ENCODE results near the gene IFNGR2.
"Not testable (repeated sequence)": the region's sequence is repeated elsewhere in the genome, so short reads cannot be mapped to it uniquely, and the experiment has no call there.

Gene IFNGR2

GRCh38 chr21:33377221-33377920 lies 25.8 kb upstream of the IFNGR2 start:
- DNase-seq (ENCODE audit: low spot score), result no peak

GRCh38 chr21:33378081-33378480 lies 25.1 kb upstream of the IFNGR2 start:
- DNase-seq (ENCODE audit: low spot score), result no peak

DNA sequence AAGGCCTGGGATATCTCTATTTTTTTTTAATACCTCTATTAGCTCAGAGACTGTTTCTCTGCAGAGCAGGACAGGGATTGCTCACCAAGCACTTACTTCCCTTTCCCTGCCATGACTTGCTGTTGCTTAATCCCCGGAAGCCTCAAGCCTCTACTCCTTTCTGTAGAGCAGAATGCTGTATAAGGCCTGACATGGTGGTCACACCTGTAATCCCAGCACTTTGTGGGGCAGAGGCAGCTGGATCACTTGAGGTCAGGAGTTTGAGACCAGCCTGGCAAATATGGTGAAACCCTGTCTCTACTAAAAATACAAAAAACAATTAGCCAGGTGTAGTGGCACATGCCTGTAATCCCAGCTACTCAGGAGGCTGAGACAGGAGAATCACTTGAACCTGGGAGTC lies 23.3 kb upstream of the IFNGR2 start:
- not testable (repeated sequence) for DNase-seq (ENCODE audit: low spot score)

DNA sequence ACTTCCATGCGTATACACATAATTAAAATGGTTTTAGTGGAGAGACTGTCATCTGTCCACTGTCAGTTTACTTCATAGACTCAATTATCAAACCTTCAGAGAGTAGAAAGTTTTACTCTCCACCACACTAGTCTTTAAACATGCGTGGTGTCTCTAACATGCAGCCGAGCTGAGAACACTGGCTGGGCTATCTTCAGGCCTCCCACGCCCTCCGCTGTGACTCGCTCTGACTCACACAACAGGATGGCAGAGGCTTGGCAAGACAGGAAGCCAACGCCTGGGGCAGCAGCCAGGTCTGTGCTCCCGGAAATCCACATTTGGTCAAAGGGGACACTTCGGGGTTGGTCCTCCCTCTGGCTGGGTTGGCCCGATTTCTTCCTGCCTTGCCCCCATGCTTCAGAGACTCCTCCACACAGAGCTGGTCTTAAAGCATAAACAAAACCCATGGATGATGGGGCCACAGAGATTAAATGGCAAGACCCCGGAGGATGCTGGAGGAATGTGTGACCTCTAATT lies 22.7 kb upstream of the IFNGR2 start:
- peak; percentile 48 for DNase-seq (ENCODE audit: low spot score)

DNA sequence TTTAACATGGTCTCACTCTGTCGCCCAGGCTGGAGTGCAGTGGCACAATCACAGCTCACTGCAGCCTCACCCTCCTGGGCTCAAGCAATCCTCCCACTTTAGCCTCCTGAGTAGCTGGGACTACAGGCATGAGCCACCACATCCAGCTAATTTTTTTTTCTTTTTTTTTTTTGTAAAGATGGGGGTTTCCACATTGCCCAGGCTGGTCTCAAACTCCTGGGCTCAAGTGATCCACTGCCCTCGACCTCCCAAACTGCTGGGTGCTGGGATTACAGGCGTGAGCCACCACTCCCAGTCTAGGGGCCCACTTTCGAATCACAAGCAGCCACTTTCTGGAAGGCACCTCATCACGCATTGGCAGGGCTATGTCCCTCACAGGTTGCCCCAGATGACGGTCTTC lies 21.8 kb upstream of the IFNGR2 start:
- not testable (repeated sequence) for DNase-seq (ENCODE audit: low spot score)

DNA sequence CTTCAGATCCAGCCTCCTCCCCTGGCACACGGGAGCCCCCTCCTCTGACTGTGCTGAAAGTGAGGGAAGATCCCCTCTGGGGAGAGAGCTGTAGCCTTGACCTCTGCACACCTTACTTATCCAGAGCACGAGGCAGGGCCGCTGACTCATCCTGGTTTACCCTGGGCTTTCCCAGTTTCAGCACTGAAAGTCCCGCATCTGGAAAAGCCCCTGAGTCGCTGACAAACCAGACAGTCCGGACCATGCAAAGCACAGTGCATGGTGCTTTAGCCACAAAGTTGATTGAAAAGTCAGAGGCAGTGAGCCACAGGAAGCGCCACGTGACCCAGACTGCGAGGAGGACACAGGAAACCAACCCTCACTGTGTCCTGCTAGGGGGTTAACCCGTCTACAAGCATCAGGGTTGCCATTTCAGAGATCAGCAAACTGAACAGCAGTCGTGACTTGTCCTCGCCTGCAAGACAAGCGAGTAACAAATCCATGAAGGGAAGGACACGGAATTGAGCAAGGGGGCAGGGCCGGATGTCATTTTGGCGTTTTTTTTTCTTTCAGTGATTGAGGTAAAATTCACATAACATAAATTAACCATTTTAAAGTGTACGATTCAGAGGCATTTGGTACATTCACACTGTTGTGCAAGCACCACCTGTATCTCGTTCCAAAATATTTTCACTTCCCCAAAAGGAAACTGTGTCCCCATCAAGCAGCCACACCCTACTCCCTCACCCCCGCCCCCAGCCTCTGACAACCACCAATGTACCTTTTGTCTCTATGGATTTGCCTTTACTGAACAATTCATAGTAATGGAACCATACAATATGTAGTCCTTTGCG lies 19.9 kb upstream of the IFNGR2 start:
- peak; percentile 57 for DNase-seq (ENCODE audit: low spot score)

- DNase-seq (ENCODE audit: low spot score), result no peak
These were observed 18.3 kb upstream of the IFNGR2 start for GRCh38 chr21:33384841-33385331.

GRCh38 chr21:33386222-33386784 lies 16.9 kb upstream of the IFNGR2 start:
- no peak for DNase-seq (ENCODE audit: low spot score)

DNA sequence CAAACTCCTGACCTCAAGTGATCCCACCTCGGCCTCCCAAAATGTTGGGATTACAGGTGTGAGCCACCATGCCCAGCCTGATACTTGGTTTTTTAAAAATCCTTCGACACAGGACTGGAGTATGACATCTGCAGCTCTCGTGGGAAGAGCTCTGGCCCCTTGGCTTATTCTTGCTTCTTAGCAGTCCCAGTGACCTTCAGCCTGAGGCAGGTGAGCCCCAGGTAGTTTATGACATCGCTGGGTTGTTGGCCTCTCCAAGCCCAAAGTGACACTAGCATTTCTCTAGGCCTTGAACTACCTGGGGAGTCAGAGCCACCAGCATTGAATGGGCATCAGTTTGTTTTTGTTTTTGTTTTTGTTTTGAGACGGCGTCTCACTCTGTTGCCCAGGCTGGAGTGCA lies 15.9 kb upstream of the IFNGR2 start:
- DNase-seq (ENCODE audit: low spot score), result no peak

GRCh38 chr21:33388188-33388587 lies 15.0 kb upstream of the IFNGR2 start:
- peak; percentile 30 for DNase-seq (ENCODE audit: low spot score)

GRCh38 chr21:33390479-33390878 lies 12.7 kb upstream of the IFNGR2 start:
- DNase-seq (ENCODE audit: low spot score), result no peak

DNA sequence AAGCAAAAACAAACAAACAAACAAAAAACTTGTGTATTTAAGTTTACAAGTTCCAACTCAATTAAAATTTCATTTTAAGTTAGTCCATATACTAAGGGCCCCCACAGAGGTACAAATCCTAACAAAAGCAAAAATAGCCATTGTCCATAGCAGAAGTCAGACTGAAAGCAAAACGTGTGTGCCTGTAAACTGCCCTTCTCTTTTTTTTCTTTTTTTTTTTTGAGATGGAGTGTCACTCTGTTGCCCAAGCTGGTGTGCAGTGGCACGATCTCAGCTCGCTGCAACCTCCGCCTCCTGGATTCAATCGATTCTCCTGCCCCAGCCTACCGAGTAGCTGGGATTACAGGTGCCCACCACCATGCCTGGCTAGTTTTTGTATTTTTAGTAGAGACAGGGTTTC lies 11.6 kb upstream of the IFNGR2 start:
- no peak for DNase-seq (ENCODE audit: low spot score)

GRCh38 chr21:33392284-33392985 lies 10.8 kb upstream of the IFNGR2 start:
- DNase-seq (ENCODE audit: low spot score), result no peak

GRCh38 chr21:33393348-33393747 lies 9.9 kb upstream of the IFNGR2 start:
- DNase-seq (ENCODE audit: low spot score), result no peak

DNA sequence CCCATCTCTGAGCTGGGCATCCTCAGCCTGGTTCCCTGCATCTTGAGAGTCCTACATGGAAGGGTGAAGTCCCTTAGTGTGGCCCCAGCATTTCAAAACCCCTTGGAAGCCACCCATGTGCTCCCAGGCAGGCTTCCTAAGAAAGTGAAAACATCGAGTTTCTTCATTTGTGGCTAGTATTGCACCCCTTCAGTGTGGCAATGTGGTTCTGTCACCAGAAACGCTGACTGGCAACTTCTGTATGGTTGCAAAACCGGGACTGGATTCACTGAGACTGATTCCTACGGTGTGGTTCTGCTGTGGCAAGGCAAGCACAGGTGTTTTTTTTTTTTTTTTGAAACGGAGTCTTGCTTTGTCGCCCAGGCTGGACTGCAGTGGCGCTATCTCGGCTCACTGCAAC lies 9.0 kb upstream of the IFNGR2 start:
- DNase-seq (ENCODE audit: low spot score), result no peak

DNA sequence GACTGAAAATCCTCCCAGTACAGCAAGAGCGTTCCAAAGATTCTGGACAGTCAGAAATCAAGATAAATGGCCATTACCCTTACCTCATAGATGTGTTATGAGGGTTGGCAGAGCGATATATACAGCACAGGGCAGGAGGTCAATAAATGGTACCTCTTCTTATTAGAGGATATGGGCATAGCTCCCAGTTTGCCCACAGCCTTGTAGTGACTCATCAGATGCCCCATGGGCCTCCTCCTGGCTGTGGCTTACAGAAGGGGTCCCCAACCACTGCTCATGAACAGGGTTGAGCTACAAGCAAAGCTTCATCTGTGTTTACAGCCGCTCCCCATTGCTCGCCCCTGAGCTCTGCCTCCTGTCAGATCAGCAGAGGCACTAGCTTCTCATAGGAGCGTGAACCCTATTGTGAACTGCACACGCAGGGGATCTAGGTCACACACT lies 7.3 kb upstream of the IFNGR2 start:
- no peak for DNase-seq (ENCODE audit: low spot score)

DNA sequence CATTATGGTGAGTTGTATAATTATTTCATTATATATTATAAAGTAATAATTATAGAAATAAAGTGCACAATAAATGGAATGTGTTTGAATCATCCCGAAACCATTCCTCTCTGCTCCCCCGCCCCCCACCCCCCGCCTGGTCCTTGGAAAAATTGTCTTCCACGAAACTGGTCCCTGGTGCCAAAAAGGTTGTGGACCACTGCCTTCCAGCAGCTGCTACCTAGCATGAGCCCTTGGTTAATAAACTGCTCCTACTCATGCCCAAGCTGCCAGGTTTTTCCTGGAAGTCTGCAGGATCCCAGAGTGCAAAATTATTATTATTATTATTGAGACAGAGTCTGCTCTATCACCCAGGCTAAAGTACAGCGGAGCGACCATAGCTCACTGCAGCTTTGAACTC lies 6.8 kb upstream of the IFNGR2 start:
- no peak for DNase-seq (ENCODE audit: low spot score)

- no peak for DNase-seq (ENCODE audit: low spot score)
These were observed 6.3 kb upstream of the IFNGR2 start for GRCh38 chr21:33396951-33397350.

DNA sequence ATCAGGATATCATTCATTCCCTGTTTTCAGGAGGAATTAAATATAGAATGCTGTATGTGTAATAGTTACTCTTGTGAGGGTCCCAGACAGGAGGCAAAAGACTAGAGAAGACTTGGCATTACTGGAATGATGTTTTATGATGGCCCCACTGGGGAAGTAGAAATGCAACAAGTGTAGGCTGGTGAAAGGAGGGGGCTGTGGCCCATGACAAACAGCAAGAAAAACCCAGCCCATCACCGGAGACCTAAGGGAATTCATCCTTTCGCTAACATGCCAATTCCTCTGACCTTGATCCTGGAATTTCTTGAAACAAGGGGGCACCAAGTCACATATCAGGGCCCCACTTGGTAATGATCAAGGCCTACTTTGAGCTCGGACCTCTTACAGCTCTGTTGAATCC lies 5.5 kb upstream of the IFNGR2 start:
- no peak for DNase-seq (ENCODE audit: low spot score)

- DNase-seq (ENCODE audit: low spot score), result no peak
These were observed 4.9 kb upstream of the IFNGR2 start for GRCh38 chr21:33398361-33398760.

DNA sequence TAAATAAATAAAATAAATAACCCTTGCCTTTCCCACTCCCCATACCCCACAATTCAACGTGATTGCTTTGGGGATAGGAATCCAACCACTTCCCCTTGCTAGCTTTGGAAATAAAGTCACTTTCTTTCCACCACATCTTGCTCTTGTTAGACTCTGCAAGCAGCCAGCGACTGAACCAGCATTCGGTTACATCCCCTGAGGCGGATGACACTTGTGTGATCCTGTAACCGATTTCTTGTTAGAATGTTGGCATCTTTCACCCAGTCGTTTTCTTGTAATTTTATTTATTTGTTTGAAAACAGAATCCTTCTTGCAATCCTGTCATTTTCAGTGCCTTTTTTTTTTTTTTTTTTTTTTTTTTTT lies 1.6 kb upstream of the IFNGR2 start:
- no peak for DNase-seq (ENCODE audit: low spot score)
